HepG2 (cell line): ENCODE results near the gene TMED3. TPM values are rescaled to one million over a fixed set of nuclear protein-coding genes. Genes with fewer than 3 reads are reported as not detected.

Source experiments
- ATAC-seq: fragments of 200-7000 bp; cut with Tn5 transposase; 3 replicates; pipeline ENCODE4 v1.9.1; 2020; ENCODE audit warnings: mild to moderate bottlenecking, moderate library complexity
- BruUV-seq: library from RNA; stranded (reverse); fragments of 400-500 nt; replicated peaks from 2 replicates; lab custom pipeline; 2021; lab: Mats Ljungman, UMichigan
- CTCF ChIA-PET: fragments of 300-600 bp; formaldehyde crosslinking; extraction: SDS; loops from one replicate; lab custom pipeline; 2021; ENCODE audit warnings: low total read pairs, inconsistent platforms, low intra/inter-chr PET ratio; lab: Yijun Ruan, JAX
- POLR2A ChIA-PET: fragments of 350-600 bp; sonication (Branson Sonifier 250); formaldehyde crosslinking; loops from one replicate; lab custom pipeline; 2020; ENCODE audit warnings: antibody characterized with exemption, inconsistent platforms; lab: Yijun Ruan, JAX
- DNase-seq: peaks from one replicate; pipeline ENCODE4 v3.0.0-alpha.2; 2015; ENCODE audit warnings: low spot score
- FAIRE-seq: peaks from 3 replicates; lab custom pipeline; 2011; peaks lifted over from hg19 to GRCh38; lab: Jason Lieb, UNC
- H2AFZ ChIP-seq: one replicate; pipeline ENCODE4 v1.6.1; 2011; ENCODE audit warnings: low read length, inconsistent platforms
- H3K27ac ChIP-seq: fragments of 300-600 bp; 3 replicates; pipeline ENCODE4 v1.8.0; 2011; ENCODE audit warnings: mixed run types, mild to moderate bottlenecking, mixed read lengths, low read length, inconsistent platforms; ENCODE audit not compliant: insufficient read depth; ENCODE audit errors: extremely low read length
- H3K27me3 ChIP-seq, 2 experiments: fragments of 200-600 bp in 1 of 2; 2 replicates in 1 of 2; 3 replicates in 1 of 2; pipeline versions ENCODE4 v1.6.0 to v1.8.0; 2011; ENCODE audit warnings: low read length in 2 of 2, mild to moderate bottlenecking in 2 of 2, moderate library complexity in 2 of 2, inconsistent platforms in 1 of 2; ENCODE audit not compliant: insufficient read depth in 2 of 2, control insufficient read depth in 1 of 2
- H3K36me3 ChIP-seq, 2 experiments: fragments of 200-600 bp in 1 of 2; replicated peaks in 1 of 2; 2 replicates in 1 of 2; 3 replicates in 1 of 2; pipeline versions ENCODE4 v1.5.1 to v1.8.0; 2011; ENCODE audit warnings: low read length in 2 of 2, inconsistent platforms in 1 of 2; ENCODE audit not compliant: insufficient read depth in 2 of 2, control insufficient read depth in 1 of 2
- H3K4me1 ChIP-seq: 2 replicates; pipeline ENCODE4 v1.5.1; 2012; ENCODE audit warnings: low read length, inconsistent platforms; ENCODE audit not compliant: insufficient read depth
- H3K4me2 ChIP-seq: 2 replicates; pipeline ENCODE4 v1.6.0; 2011; ENCODE audit warnings: low read depth, low read length, inconsistent platforms
- H3K4me3 ChIP-seq, 3 experiments: fragments of 200-600 bp in 1 of 3; sonication (generic), shearing (Covaris generic) in 1 of 3; replicated peaks in 1 of 3; 2 replicates each; pipeline ENCODE4 v1.5.1; 2011 to 2016; ENCODE audit warnings: low read length in 3 of 3, inconsistent platforms in 2 of 3, low read depth in 2 of 3, mild to moderate bottlenecking in 2 of 3, control low read depth in 1 of 3, mixed read lengths in 1 of 3; ENCODE audit not compliant: insufficient read depth in 1 of 3
- H3K79me2 ChIP-seq: one replicate; pipeline ENCODE4 v1.6.1; 2011; ENCODE audit warnings: low read length, inconsistent platforms; ENCODE audit not compliant: insufficient read depth
- H3K9ac ChIP-seq: 2 replicates; pipeline ENCODE4 v1.6.0; 2011; ENCODE audit warnings: mild to moderate bottlenecking, low read depth, low read length, inconsistent platforms; ENCODE audit not compliant: insufficient read depth
- H3K9me3 ChIP-seq: 2 replicates; pipeline ENCODE4 v1.5.1; 2012; ENCODE audit warnings: mild to moderate bottlenecking, low read length
- H4K20me1 ChIP-seq: 2 replicates; pipeline ENCODE4 v1.6.0; 2011; ENCODE audit warnings: inconsistent platforms, mild to moderate bottlenecking, low read length, moderate library complexity; ENCODE audit not compliant: insufficient read depth
- AHR ChIP-seq: IDR thresholded peaks from 2 replicates; pipeline ENCODE4 v1.6.1; 2018; ENCODE audit warnings: missing genetic modification reagents, missing compliant biosample characterization
- ARNT ChIP-seq: fragments of 450-650 bp; IDR thresholded peaks from 2 replicates; pipeline ENCODE4 v1.6.1; 2017
- DMAP1 ChIP-seq: IDR thresholded peaks from 2 replicates; pipeline ENCODE4 v1.6.1; 2016
- FOXJ3 ChIP-seq: sonication (generic); formaldehyde crosslinking; IDR thresholded peaks from 2 replicates; pipeline ENCODE4 v1.4.0; 2020; ENCODE audit warnings: missing genetic modification reagents, mild to moderate bottlenecking, borderline replicate concordance
- HMG20A ChIP-seq: IDR thresholded peaks from 2 replicates; pipeline ENCODE4 v1.6.1; 2016; ENCODE audit warnings: borderline replicate concordance
- HMGXB3 ChIP-seq: sonication (generic); formaldehyde crosslinking; IDR thresholded peaks from 2 replicates; pipeline ENCODE4 v1.4.0; 2020; ENCODE audit warnings: missing genetic modification reagents, borderline replicate concordance
- KMT2B ChIP-seq: IDR thresholded peaks from 2 replicates; pipeline ENCODE4 v1.6.1; 2016; ENCODE audit warnings: missing genetic modification reagents, missing compliant biosample characterization
- SP5 ChIP-seq: IDR thresholded peaks from 2 replicates; pipeline ENCODE4 v1.6.1; 2016; ENCODE audit warnings: low read depth, borderline replicate concordance
- TCF7 ChIP-seq: sonication (generic); IDR thresholded peaks from 2 replicates; pipeline ENCODE4 v1.6.1; 2016; ENCODE audit warnings: antibody characterized with exemption, low read depth
- ZNF10 ChIP-seq: sonication (generic); formaldehyde crosslinking; IDR thresholded peaks from 2 replicates; pipeline ENCODE4 v1.4.0; 2020; ENCODE audit warnings: mild to moderate bottlenecking, low read depth, missing genetic modification reagents, borderline replicate concordance
- ZNF3 ChIP-seq: IDR thresholded peaks from 2 replicates; pipeline ENCODE4 v1.7.0; 2017; ENCODE audit warnings: inconsistent platforms
- ZNF33A ChIP-seq: sonication (generic); formaldehyde crosslinking; IDR thresholded peaks from 2 replicates; pipeline ENCODE4 v1.5.1; 2020; ENCODE audit warnings: missing genetic modification reagents, mild to moderate bottlenecking, moderate library complexity, borderline replicate concordance
- ZNF567 ChIP-seq: sonication (generic); formaldehyde crosslinking; IDR thresholded peaks from 2 replicates; pipeline ENCODE4 v1.8.1; 2023; ENCODE audit warnings: mild to moderate bottlenecking, missing genetic modification reagents, borderline replicate concordance
- ZNF713 ChIP-seq: sonication (generic); formaldehyde crosslinking; IDR thresholded peaks from 2 replicates; pipeline ENCODE4 v1.4.0; 2020; ENCODE audit warnings: mild to moderate bottlenecking, missing genetic modification reagents
- ZNF775 ChIP-seq: sonication (generic); formaldehyde crosslinking; IDR thresholded peaks from 2 replicates; pipeline ENCODE4 v1.4.0; 2020; ENCODE audit warnings: missing genetic modification reagents, mild to moderate bottlenecking, moderate library complexity, borderline replicate concordance
- WGBS: methylation state at CpG from one replicate; pipeline ENCODE4 v1.1.6; 2017; ENCODE audit warnings: low lambda C conversion rate; 5-methylcytosine and 5-hydroxymethylcytosine counted together
- in situ Hi-C: cut with HindIII; loops from 2 replicates; pipeline ENCODE4 v1.10.0; 2017; ENCODE audit warnings: low pct_unique_long_range_greater_than_20kb; ENCODE audit not compliant: extremely low pct_ligation_motif_present
- intact Hi-C: fragments of 100-400 bp; cut with micrococcal nuclease; formaldehyde crosslinking; loops from one replicate; pipeline ENCODE4 v1.10.0; 2022; ENCODE audit not compliant: unreplicated experiment
- polyA plus RNA-seq, 8 experiments: library from polyadenylated mRNA; depleted of rRNA in 3 of 8; stranded (reverse) in 7 of 8; unstranded in 1 of 8; fragments of >200 nt; fragmentation: Illumina TruSeq in 4 of 8; extraction: Trizol in 4 of 8; gene quantifications; 2 replicates each; pipeline versions ENCODE4 v1.2.1 to v1.2.3, GENCODE V29; 2011 to 2016; ENCODE audit warnings: low read depth in 4 of 8, missing spikeins in 1 of 8, mixed read lengths in 1 of 8; ENCODE audit not compliant: insufficient read depth in 1 of 8
- total RNA-seq, 5 experiments: library from RNA; depleted of rRNA; stranded (reverse); fragments of >200 nt; fragmentation: Illumina TruSeq; extraction: Trizol; gene quantifications; 2 replicates each; pipeline ENCODE4 v1.2.3, GENCODE V29; 2016; ENCODE audit warnings: low read depth in 1 of 5
- TF ChIP-seq, protein P1 (sequence below): sonication (generic); formaldehyde crosslinking; IDR thresholded peaks from 2 replicates; pipeline ENCODE4 v1.9.0; 2021; ENCODE audit warnings: missing genetic modification reagents, mild to moderate bottlenecking, borderline replicate concordance
- TF ChIP-seq, protein P2 (sequence below): sonication (generic); formaldehyde crosslinking; IDR thresholded peaks from 2 replicates; pipeline ENCODE4 v1.8.0; 2022; ENCODE audit warnings: missing genetic modification reagents, mild to moderate bottlenecking, inconsistent platforms, borderline replicate concordance

TMED3 gene
- total and polyA plus RNA-seq, 2 of the 13 experiments (the other 11 are each of a cell fraction or from before 2014, with no cell fraction given) = 125 to 155 TPM

DNA sequence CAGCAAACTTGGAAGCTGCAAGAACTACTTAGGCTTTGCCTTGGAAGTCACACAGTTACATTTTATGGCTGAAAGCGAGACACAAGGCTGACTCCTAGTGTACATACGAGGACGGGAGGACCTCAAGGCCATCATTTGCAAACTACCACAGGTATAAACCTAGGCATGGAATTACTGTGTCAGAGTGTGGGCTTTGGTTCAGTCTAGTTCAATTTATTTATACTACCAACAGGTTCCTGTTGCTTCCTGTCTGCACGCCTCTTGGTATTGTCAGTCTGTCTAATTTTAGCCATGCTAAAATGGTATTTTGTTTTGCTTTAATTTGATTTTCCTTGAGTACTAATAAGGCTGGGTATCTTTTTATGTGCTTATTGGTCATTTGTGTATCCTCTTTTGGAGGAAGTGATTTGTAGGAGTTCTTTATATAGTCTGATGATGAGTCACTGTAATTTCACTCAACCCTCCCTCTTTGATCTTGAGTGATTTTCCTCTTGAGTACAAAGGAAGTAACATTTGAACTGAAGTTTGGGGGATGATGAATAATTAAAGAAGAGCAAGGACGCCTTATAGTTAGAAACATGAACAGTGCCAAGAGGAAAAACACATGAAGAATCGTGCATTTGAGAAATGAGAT lies 20.2 kb upstream of the TMED3 start:
- Histone ChIP-seq H3K4me3 (no peak overlapping the region), H3K9ac (no peak overlapping the region), H3K4me1 (no peaks in the 10 kb centered on the region), H3K27me3 (peaks cover 0 to 12% of the 10 kb centered on the region in 2 experiments; a peak in 1 of 5 replicates), H2AFZ (no peak overlapping the region), H3K4me2 (no peak overlapping the region), H3K79me2 (no peaks in the 10 kb centered on the region), H3K36me3 (no peaks in the 10 kb centered on the region), H3K27ac (no peak overlapping the region), H3K9me3 (no peaks in the 10 kb centered on the region), H4K20me1 (no peaks in the 10 kb centered on the region)
- ATAC-seq (no peak), DNase-seq (no peak), FAIRE-seq (no peak)
- BruUV-seq = no TSS peak
- in situ Hi-C loops (no loop called here), intact Hi-C loops (no loop called here)
- POLR2A ChIA-PET = no interaction called here
- CTCF ChIA-PET = no interaction called here
- WGBS = 5% methylated on average over 6 of the region's 6 CpGs
- TF ChIP-seq HMGXB3 (CRISPR knock-in tag) (no peak), ZNF713 (CRISPR knock-in tag) (no peak), TCF7 (no peak), SP5 (no peak), HMG20A (no peak), ARNT (no peak), ZNF10 (CRISPR knock-in tag) (no peak), ZNF3 (CRISPR knock-in tag) (no peak), DMAP1 (no peak), KMT2B (CRISPR knock-in tag) (no peak), AHR (CRISPR knock-in tag) (no peak), ZNF775 (CRISPR knock-in tag) (no peak), FOXJ3 (CRISPR knock-in tag) (no peak), ZNF33A (CRISPR knock-in tag) (no peak), ZNF567 (CRISPR knock-in tag) (no peak)
- TF ChIP-seq, protein P1, sequence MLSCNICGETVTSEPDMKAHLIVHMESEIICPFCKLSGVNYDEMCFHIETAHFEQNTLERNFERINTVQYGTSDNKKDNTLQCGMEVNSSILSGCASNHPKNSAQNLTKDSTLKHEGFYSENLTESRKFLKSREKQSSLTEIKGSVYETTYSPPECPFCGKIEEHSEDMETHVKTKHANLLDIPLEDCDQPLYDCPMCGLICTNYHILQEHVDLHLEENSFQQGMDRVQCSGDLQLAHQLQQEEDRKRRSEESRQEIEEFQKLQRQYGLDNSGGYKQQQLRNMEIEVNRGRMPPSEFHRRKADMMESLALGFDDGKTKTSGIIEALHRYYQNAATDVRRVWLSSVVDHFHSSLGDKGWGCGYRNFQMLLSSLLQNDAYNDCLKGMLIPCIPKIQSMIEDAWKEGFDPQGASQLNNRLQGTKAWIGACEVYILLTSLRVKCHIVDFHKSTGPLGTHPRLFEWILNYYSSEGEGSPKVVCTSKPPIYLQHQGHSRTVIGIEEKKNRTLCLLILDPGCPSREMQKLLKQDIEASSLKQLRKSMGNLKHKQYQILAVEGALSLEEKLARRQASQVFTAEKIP (CRISPR knock-in tag) = no peak
- TF ChIP-seq, protein P2, sequence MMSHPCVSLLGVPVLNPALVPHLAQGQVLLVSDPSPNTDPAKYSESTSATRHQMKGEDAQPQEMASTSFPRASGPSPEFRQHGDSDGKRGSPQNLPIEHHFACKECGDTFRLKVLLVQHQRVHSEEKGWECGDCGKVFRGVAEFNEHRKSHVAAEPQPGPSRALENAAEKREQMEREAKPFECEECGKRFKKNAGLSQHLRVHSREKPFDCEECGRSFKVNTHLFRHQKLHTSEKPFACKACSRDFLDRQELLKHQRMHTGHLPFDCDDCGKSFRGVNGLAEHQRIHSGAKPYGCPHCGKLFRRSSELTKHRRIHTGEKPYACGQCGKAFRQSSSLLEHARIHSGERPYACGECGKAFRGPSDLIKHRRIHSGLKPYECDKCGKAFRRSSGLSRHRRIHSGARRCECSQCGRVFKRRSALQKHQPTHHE (CRISPR knock-in tag) = no peak
